ENCODE data around the gene C17orf78. TPM values are rescaled to one million over a fixed set of nuclear protein-coding genes. Genes with fewer than 3 reads are reported as not detected.

Gene C17orf78
- total RNA-seq, 1 experiment from 2014 or later: not detected

GRCh38 chr17:37386462-37386861 is 10.7 kb downstream of the C17orf78 start:
- H3K27ac Mint-ChIP-seq (ENCODE audit: low read depth, unreplicated experiment): no peak overlapping the region
- no peak overlapping the region for H3K4me3 Mint-ChIP-seq (ENCODE audit: unreplicated experiment)
- no TSS peak for BruUV-seq (replicated peaks)
- ChIA-PET CTCF (interaction anchor here (0.6 to 2.2 kb wide), 5 partner anchors 10 to 147 kb away, joined by 3 to 13 read pairs (median 4); no protein-coding TSS in a partner anchor), POLR2A (interaction anchor here (1.2 kb wide), 1 partner anchor 13 kb away, joined by 3 read pairs; no protein-coding TSS in a partner anchor)
- no peaks in the 10 kb centered on the region for H3K36me3 Mint-ChIP-seq (ENCODE audit: insufficient read depth, unreplicated experiment)
- no peaks in the 10 kb centered on the region for H3K27me3 Mint-ChIP-seq (ENCODE audit: insufficient read depth, unreplicated experiment)
- intact Hi-C loops (cut with micrococcal nuclease): no loop called here
- peaks cover 17% of the 10 kb centered on the region for H3K4me1 Mint-ChIP-seq (ENCODE audit: insufficient read depth, unreplicated experiment)
- no peak for TF ChIP-seq CTCF (IDR thresholded peaks at IDR 0.05; ENCODE audit: unreplicated experiment)
- no peaks in the 10 kb centered on the region for H3K9me3 Mint-ChIP-seq (ENCODE audit: unreplicated experiment)
- no peak for DNase-seq (ENCODE audit: unreplicated experiment)

- no peak for DNase-seq (ENCODE audit: unreplicated experiment)
- intact Hi-C loops (cut with micrococcal nuclease): no loop called here
- no peak for TF ChIP-seq CTCF (IDR thresholded peaks at IDR 0.05; ENCODE audit: unreplicated experiment)
- Mint-ChIP-seq H3K27ac (ENCODE audit: low read depth, unreplicated experiment) (no peak overlapping the region), H3K4me1 (ENCODE audit: insufficient read depth, unreplicated experiment) (peaks cover 24% of the 10 kb centered on the region), H3K4me3 (ENCODE audit: unreplicated experiment) (no peak overlapping the region), H3K9me3 (ENCODE audit: unreplicated experiment) (no peaks in the 10 kb centered on the region), H3K27me3 (ENCODE audit: insufficient read depth, unreplicated experiment) (no peaks in the 10 kb centered on the region), H3K36me3 (ENCODE audit: insufficient read depth, unreplicated experiment) (no peaks in the 10 kb centered on the region)
- CTCF ChIA-PET: interaction anchor here (1.2 kb wide), 2 partner anchors 10 to 12 kb away, joined by 3 to 4 read pairs; no protein-coding TSS in a partner anchor
- POLR2A ChIA-PET: interaction anchor here (0.8 kb wide), 1 partner anchor 62 kb away, joined by 3 read pairs; no protein-coding TSS in a partner anchor
- no TSS peak for BruUV-seq (replicated peaks)
Measured at GRCh38 chr17:37388266-37388665, 12.5 kb downstream of the C17orf78 start.

- H3K36me3 Mint-ChIP-seq (ENCODE audit: insufficient read depth, unreplicated experiment): peaks cover 6% of the 10 kb centered on the region
- no peaks in the 10 kb centered on the region for H3K9me3 Mint-ChIP-seq (ENCODE audit: unreplicated experiment)
- BruUV-seq (replicated peaks): no TSS peak
- no peaks in the 10 kb centered on the region for H3K27me3 Mint-ChIP-seq (ENCODE audit: insufficient read depth, unreplicated experiment)
- no peak for DNase-seq (ENCODE audit: unreplicated experiment)
- H3K4me1 Mint-ChIP-seq (ENCODE audit: insufficient read depth, unreplicated experiment): peaks cover 22% of the 10 kb centered on the region
- H3K4me3 Mint-ChIP-seq (ENCODE audit: unreplicated experiment): no peak overlapping the region
- no peak overlapping the region for H3K27ac Mint-ChIP-seq (ENCODE audit: low read depth, unreplicated experiment)
- TF ChIP-seq CTCF (IDR thresholded peaks at IDR 0.05; ENCODE audit: unreplicated experiment): no peak
- ChIA-PET CTCF (interaction anchor here (0.6 to 4.1 kb wide), 2 partner anchors 15 to 66 kb away, joined by 3 to 24 read pairs; no protein-coding TSS in a partner anchor), POLR2A (interaction anchor here (1.3 to 1.5 kb wide), 2 partner anchors 10 to 28 kb away, joined by 3 read pairs; no protein-coding TSS in a partner anchor)
- intact Hi-C loops (cut with micrococcal nuclease): no loop called here
Measured at GRCh38 chr17:37389160-37389559, 13.4 kb downstream of the C17orf78 start.

- no peak overlapping the region for H3K27ac Mint-ChIP-seq (ENCODE audit: low read depth, unreplicated experiment)
- H3K9me3 Mint-ChIP-seq (ENCODE audit: unreplicated experiment): no peaks in the 10 kb centered on the region
- H3K36me3 Mint-ChIP-seq (ENCODE audit: insufficient read depth, unreplicated experiment): peaks cover 6% of the 10 kb centered on the region
- no peak for DNase-seq (ENCODE audit: unreplicated experiment)
- ChIA-PET CTCF (interaction anchor here (0.6 to 4.1 kb wide), 2 partner anchors 17 to 160 kb away, joined by 3 to 24 read pairs; no protein-coding TSS in a partner anchor), POLR2A (interaction anchor here (0.6 to 1.0 kb wide), 5 partner anchors 14 to 380 kb away, joined by 3 to 4 read pairs (median 3); no protein-coding TSS in a partner anchor)
- no peak for TF ChIP-seq CTCF (IDR thresholded peaks at IDR 0.05; ENCODE audit: unreplicated experiment)
- BruUV-seq (replicated peaks): no TSS peak
- H3K27me3 Mint-ChIP-seq (ENCODE audit: insufficient read depth, unreplicated experiment): no peaks in the 10 kb centered on the region
- peaks cover 14% of the 10 kb centered on the region for H3K4me1 Mint-ChIP-seq (ENCODE audit: insufficient read depth, unreplicated experiment)
- intact Hi-C loops (cut with micrococcal nuclease): no loop called here
- no peak overlapping the region for H3K4me3 Mint-ChIP-seq (ENCODE audit: unreplicated experiment)
Measured at GRCh38 chr17:37391146-37391545, 15.4 kb downstream of the C17orf78 start.
